Adrenal gland (tissue), 5 donors: Measurements from ENCODE around the gene UTF1.

ENCODE experiments used
- CTCF ChIP-seq, 6 experiments: fragments of 450-650 bp in 4 of 6; fragments of 200-600 bp in 2 of 6; sonication (generic) in 1 of 6; IDR thresholded peaks; 1 replicate in 5 of 6; 2 replicates in 1 of 6; pipeline versions ENCODE4 v1.5.1 to v1.8.0; 2016 to 2021; ENCODE audit warnings: antibody characterized with exemption in 6 of 6, mild to moderate bottlenecking in 2 of 6, moderate library complexity in 1 of 6
- POLR2A ChIP-seq, 2 donors: fragments of 450-650 bp; IDR thresholded peaks; one replicate each; pipeline ENCODE4 v1.6.1; 2017; ENCODE audit warnings: antibody characterized with exemption in 2 of 2, mild to moderate bottlenecking in 2 of 2, moderate library complexity in 1 of 2
- donor health status: DM: no; HTN: no; CAD: no.

- TF ChIP-seq CTCF (IDR thresholded peaks at IDR 0.05) (no peak), POLR2A (IDR thresholded peaks at IDR 0.05) (no peak)
These were observed 39.8 kb upstream of the UTF1 start for GRCh38 chr10:133190225-133190624.
